NCI-H1694 (cell line): Measurements from ENCODE around the gene PEMT.

ENCODE experiments used
- DNase-seq: peaks from one replicate; lab custom pipeline; 2025; lab: John Stamatoyannopoulos, UW

The PEMT gene

GRCh38 chr17:17514993-17515933 is 76.2 kb downstream of the PEMT start:
- no peak for DNase-seq

- DNase-seq = peak; percentile 19
Observed at GRCh38 chr17:17514361-17514992, 77.0 kb downstream of the PEMT start.

GRCh38 chr17:17513626-17514025 is 77.9 kb downstream of the PEMT start:
- DNase-seq = no peak

GRCh38 chr17:17512866-17513265 is 78.6 kb downstream of the PEMT start:
- DNase-seq = no peak

- no peak for DNase-seq
Observed at GRCh38 chr17:17511881-17512858, 79.3 kb downstream of the PEMT start.

GRCh38 chr17:17511293-17511741 is 80.2 kb downstream of the PEMT start:
- no peak for DNase-seq

- no peak for DNase-seq
Observed at GRCh38 chr17:17510456-17511292, 80.8 kb downstream of the PEMT start.

GRCh38 chr17:17509601-17510425 is 81.7 kb downstream of the PEMT start:
- no peak for DNase-seq

GRCh38 chr17:17508646-17509591 is 82.6 kb downstream of the PEMT start:
- DNase-seq = no peak

GRCh38 chr17:17508019-17508535 is 83.4 kb downstream of the PEMT start:
- no peak for DNase-seq

GRCh38 chr17:17507465-17508011 is 84.0 kb downstream of the PEMT start:
- peak; percentile 69 for DNase-seq

GRCh38 chr17:17506893-17507464 is 84.5 kb downstream of the PEMT start:
- peak; percentile 59 for DNase-seq

GRCh38 chr17:17506181-17506741 is 85.2 kb downstream of the PEMT start:
- no peak for DNase-seq

GRCh38 chr17:17505610-17506171 is 85.8 kb downstream of the PEMT start:
- no peak for DNase-seq

- DNase-seq = no peak
Observed at GRCh38 chr17:17505151-17505550, 86.4 kb downstream of the PEMT start.

- no peak for DNase-seq
Observed at GRCh38 chr17:17504341-17505140, 87.0 kb downstream of the PEMT start.
